Cardiac septum (tissue), 1 donor: ENCODE data around the gene ATXN1. TPM values are rescaled to one million over a fixed set of nuclear protein-coding genes. Genes with fewer than 3 reads are reported as not detected.
"Not testable (repeated sequence)": the region's sequence is repeated elsewhere in the genome, so short reads cannot be mapped to it uniquely, and the experiment has no call there.

Source experiments
- DNase-seq: peaks from one replicate; pipeline ENCODE4 v3.0.0-alpha.2; 2020; ENCODE audit warnings: low spot score
- intact Hi-C: fragments of 100-400 bp; cut with DNase I; formaldehyde crosslinking; loops from one replicate; pipeline ENCODE4 v1.14.0; 2022
- total RNA-seq: library from RNA; stranded (reverse); fragmentation: NEBNext Ultra II Directional; extraction: Animal tissue kit (Norgen Biotek cat#: 25700); gene quantifications from one replicate; pipeline ENCODE4 v1.2.1, GENCODE V29; 2021
- donor health status: DM: no; HTN: no; CAD: no.

Gene ATXN1
- total RNA-seq, 1 donor from 2014 or later, result 40.2 TPM

- intact Hi-C loops, result no loop called here
- DNase-seq, result no peak
Observed at GRCh38 chr6:16633961-16634360, 127.3 kb downstream of the ATXN1 start.

GRCh38 chr6:16633465-16633864, 127.8 kb downstream of the ATXN1 start:
- intact Hi-C loops, result no loop called here
- DNase-seq, result no peak

GRCh38 chr6:16632101-16632500, 129.2 kb downstream of the ATXN1 start:
- no peak for DNase-seq
- intact Hi-C loops, result no loop called here

- intact Hi-C loops, result no loop called here
- DNase-seq, result no peak
Observed at GRCh38 chr6:16630026-16630643, 131.1 kb downstream of the ATXN1 start.

GRCh38 chr6:16628580-16628979, 132.7 kb downstream of the ATXN1 start:
- DNase-seq, intact Hi-C loops: not testable (repeated sequence)

- DNase-seq, result no peak
- intact Hi-C loops, result no loop called here
Observed at GRCh38 chr6:16626650-16627049, 134.6 kb downstream of the ATXN1 start.

GRCh38 chr6:16625291-16626265, 135.7 kb downstream of the ATXN1 start:
- no peak for DNase-seq
- intact Hi-C loops, result no loop called here

- intact Hi-C loops, result no loop called here
Observed at GRCh38 chr6:16624636-16625290, 136.5 kb downstream of the ATXN1 start.

GRCh38 chr6:16623731-16624130, 137.5 kb downstream of the ATXN1 start:
- intact Hi-C loops, result no loop called here

More at GRCh38 chr6:16624636-16625290, 136.5 kb downstream of the ATXN1 start:
- DNase-seq, result no peak

GRCh38 chr6:16623029-16623653, 138.1 kb downstream of the ATXN1 start:
- intact Hi-C loops, result no loop called here
- DNase-seq, result no peak

More at GRCh38 chr6:16623731-16624130, 137.5 kb downstream of the ATXN1 start:
- DNase-seq, result no peak

GRCh38 chr6:16622193-16622592, 139.1 kb downstream of the ATXN1 start:
- no peak for DNase-seq
- intact Hi-C loops, result no loop called here

- DNase-seq, result no peak
- intact Hi-C loops, result no loop called here
Observed at GRCh38 chr6:16621002-16621401, 140.3 kb downstream of the ATXN1 start.

- intact Hi-C loops, result no loop called here
- DNase-seq, result no peak
Observed at GRCh38 chr6:16619777-16620176, 141.5 kb downstream of the ATXN1 start.

- intact Hi-C loops, result no loop called here
Observed at GRCh38 chr6:16618962-16619361, 142.3 kb downstream of the ATXN1 start.

GRCh38 chr6:16615215-16615614, 146.0 kb downstream of the ATXN1 start:
- intact Hi-C loops, result not testable (repeated sequence)

More at GRCh38 chr6:16618962-16619361, 142.3 kb downstream of the ATXN1 start:
- no peak for DNase-seq

GRCh38 chr6:16614143-16614542, 147.1 kb downstream of the ATXN1 start:
- DNase-seq, intact Hi-C loops: not testable (repeated sequence)

More at GRCh38 chr6:16615215-16615614, 146.0 kb downstream of the ATXN1 start:
- DNase-seq, result not testable (repeated sequence)

- DNase-seq, intact Hi-C loops: not testable (repeated sequence)
Observed at GRCh38 chr6:16613504-16613903, 147.8 kb downstream of the ATXN1 start.

- intact Hi-C loops, result no loop called here
Observed at GRCh38 chr6:16608444-16608843, 152.8 kb downstream of the ATXN1 start.

GRCh38 chr6:16602035-16602434, 159.2 kb downstream of the ATXN1 start:
- intact Hi-C loops, result no loop called here
- DNase-seq, result no peak

More at GRCh38 chr6:16608444-16608843, 152.8 kb downstream of the ATXN1 start:
- DNase-seq, result no peak

GRCh38 chr6:16600701-16601100, 160.6 kb downstream of the ATXN1 start:
- intact Hi-C loops, result no loop called here

More at GRCh38 chr6:16600701-16601100, 160.6 kb downstream of the ATXN1 start:
- no peak for DNase-seq
